HG03575 (cell line): ENCODE measurements around the gene TFE3.

Source experiments
- ATAC-seq: cut with Tn5 transposase; IDR thresholded peaks from one replicate; pipeline ENCODE4 v1.9.1; 2021; ENCODE audit not compliant: unreplicated experiment, insufficient number of reproducible peaks, low FRiP score; ENCODE audit errors: extremely low read depth

Gene TFE3

GRCh38 chrX:49043220-49043986 lies at the start of gene TFE3:
TSS of gene TFE3 (minus strand) at chrX:49043357. CDS start at chrX:49043226, 131 bp downstream.
- peak; percentile 52 for ATAC-seq

GRCh38 chrX:49089553-49089952 lies 46.4 kb upstream of the TFE3 start:
- ATAC-seq, result no peak

GRCh38 chrX:49082271-49082871 lies 39.2 kb upstream of the TFE3 start:
- ATAC-seq, result no peak

- ATAC-seq, result no peak
Observed at GRCh38 chrX:49079489-49080428, 36.6 kb upstream of the TFE3 start, which contains the start of gene WDR45. TSS of gene WDR45 (minus strand) at chrX:49079887. CDS start at chrX:49078095, 1,792 bp downstream.

- ATAC-seq, result no peak
Observed at GRCh38 chrX:49077941-49078340, 34.8 kb upstream of the TFE3 start.

GRCh38 chrX:49075347-49075746 lies 32.2 kb upstream of the TFE3 start:
- no peak for ATAC-seq

- no peak for ATAC-seq
Observed at GRCh38 chrX:49073601-49074575, 30.7 kb upstream of the TFE3 start, which contains the start of gene PRAF2. TSS of gene PRAF2 (minus strand) at chrX:49074002. CDS start at chrX:49073987, 15 bp downstream.

- ATAC-seq, result no peak
Observed at GRCh38 chrX:49072712-49073095, 29.5 kb upstream of the TFE3 start.

- ATAC-seq, result no peak
Observed at GRCh38 chrX:49071877-49072711, 28.9 kb upstream of the TFE3 start.

GRCh38 chrX:49070988-49071387 lies 27.8 kb upstream of the TFE3 start:
- no peak for ATAC-seq

- no peak for ATAC-seq
Observed at GRCh38 chrX:49069038-49069437, 25.9 kb upstream of the TFE3 start.

- no peak for ATAC-seq
Observed at GRCh38 chrX:49067285-49068120, 24.3 kb upstream of the TFE3 start.

- ATAC-seq, result no peak
Observed at GRCh38 chrX:49066690-49067089, 23.5 kb upstream of the TFE3 start.

- no peak for ATAC-seq
Observed at GRCh38 chrX:49066278-49066677, 23.1 kb upstream of the TFE3 start.

GRCh38 chrX:49064735-49065134 lies 21.6 kb upstream of the TFE3 start:
- ATAC-seq, result no peak

- ATAC-seq, result no peak
Observed at GRCh38 chrX:49064303-49064702, 21.1 kb upstream of the TFE3 start.

GRCh38 chrX:49063715-49064114 lies 20.6 kb upstream of the TFE3 start:
- no peak for ATAC-seq
